Colon (tissue), 2 donors: ENCODE measurements around the gene ABHD16B.

Experiments used
- FAIRE-seq: peaks from 2 replicates; lab custom pipeline; 2012; peaks lifted over from hg19 to GRCh38; lab: Jason Lieb, UNC
- donor health status: control.
- donor health status: control.

Gene ABHD16B

GRCh38 chr20:63861365-63861934 lies at the start of gene ABHD16B:
TSS of gene ABHD16B (plus strand) at chr20:63861498. CDS start at chr20:63861541, 43 bp downstream.
- FAIRE-seq = no peak

GRCh38 chr20:63814891-63815614 lies 46.2 kb upstream of the ABHD16B start:
- FAIRE-seq = no peak

GRCh38 chr20:63815615-63816253 lies 45.6 kb upstream of the ABHD16B start:
- FAIRE-seq = no peak

GRCh38 chr20:63819224-63819921 lies 41.9 kb upstream of the ABHD16B start:
- FAIRE-seq = no peak

- no peak for FAIRE-seq
Measured at GRCh38 chr20:63821811-63822210, 39.5 kb upstream of the ABHD16B start.

GRCh38 chr20:63822276-63822696 lies 39.0 kb upstream of the ABHD16B start:
- FAIRE-seq = no peak

- no peak for FAIRE-seq
Measured at GRCh38 chr20:63823691-63824311, 37.5 kb upstream of the ABHD16B start.

- no peak for FAIRE-seq
Measured at GRCh38 chr20:63825331-63826118, 35.8 kb upstream of the ABHD16B start.

GRCh38 chr20:63826753-63827152 lies 34.5 kb upstream of the ABHD16B start:
- no peak for FAIRE-seq

GRCh38 chr20:63828124-63828523 lies 33.2 kb upstream of the ABHD16B start:
- FAIRE-seq = no peak

GRCh38 chr20:63828545-63828944 lies 32.8 kb upstream of the ABHD16B start:
- FAIRE-seq = no peak

GRCh38 chr20:63828951-63829350 lies 32.3 kb upstream of the ABHD16B start:
- no peak for FAIRE-seq

GRCh38 chr20:63829603-63829944 lies 31.7 kb upstream of the ABHD16B start:
- no peak for FAIRE-seq

GRCh38 chr20:63829945-63830835 lies 31.1 kb upstream of the ABHD16B start:
- no peak for FAIRE-seq

GRCh38 chr20:63830841-63831588 lies 30.3 kb upstream of the ABHD16B start, which contains the start of gene ZBTB46:
TSS of gene ZBTB46 (minus strand) at chr20:63831264. CDS start at chr20:63790757, 40,507 bp downstream.
- no peak for FAIRE-seq

GRCh38 chr20:63831646-63831992 lies 29.7 kb upstream of the ABHD16B start:
- no peak for FAIRE-seq

GRCh38 chr20:63831993-63832686 lies 29.2 kb upstream of the ABHD16B start:
- FAIRE-seq = no peak

- FAIRE-seq = no peak
Measured at GRCh38 chr20:63833776-63834490, 27.4 kb upstream of the ABHD16B start.

GRCh38 chr20:63834491-63834880 lies 26.8 kb upstream of the ABHD16B start:
- FAIRE-seq = no peak
